Measurements from ENCODE around the gene NXN.
"Not testable (repeated sequence)": the region's sequence is repeated elsewhere in the genome, so short reads cannot be mapped to it uniquely, and the experiment has no call there.

DNA sequence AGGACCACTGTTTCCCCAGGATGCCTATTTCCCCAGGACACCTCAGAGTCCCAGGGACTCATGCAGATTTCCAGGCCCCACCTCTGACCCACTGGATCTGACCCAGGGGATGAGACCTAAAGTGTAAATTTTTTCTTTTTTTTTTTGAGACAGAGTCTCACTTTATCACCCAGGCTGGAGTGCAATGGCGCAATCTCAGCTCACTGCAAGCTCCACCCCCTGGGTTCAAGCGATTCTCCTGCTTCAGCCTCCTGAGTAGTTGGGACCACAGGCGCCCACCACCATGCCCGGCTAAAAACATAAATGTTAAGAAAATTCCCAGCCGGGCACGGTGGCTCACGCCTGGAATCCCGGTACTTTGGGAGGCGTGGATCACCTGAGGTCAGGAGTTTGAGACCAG, 126.7 kb downstream of the NXN start:
- TF ChIP-seq, protein P1, sequence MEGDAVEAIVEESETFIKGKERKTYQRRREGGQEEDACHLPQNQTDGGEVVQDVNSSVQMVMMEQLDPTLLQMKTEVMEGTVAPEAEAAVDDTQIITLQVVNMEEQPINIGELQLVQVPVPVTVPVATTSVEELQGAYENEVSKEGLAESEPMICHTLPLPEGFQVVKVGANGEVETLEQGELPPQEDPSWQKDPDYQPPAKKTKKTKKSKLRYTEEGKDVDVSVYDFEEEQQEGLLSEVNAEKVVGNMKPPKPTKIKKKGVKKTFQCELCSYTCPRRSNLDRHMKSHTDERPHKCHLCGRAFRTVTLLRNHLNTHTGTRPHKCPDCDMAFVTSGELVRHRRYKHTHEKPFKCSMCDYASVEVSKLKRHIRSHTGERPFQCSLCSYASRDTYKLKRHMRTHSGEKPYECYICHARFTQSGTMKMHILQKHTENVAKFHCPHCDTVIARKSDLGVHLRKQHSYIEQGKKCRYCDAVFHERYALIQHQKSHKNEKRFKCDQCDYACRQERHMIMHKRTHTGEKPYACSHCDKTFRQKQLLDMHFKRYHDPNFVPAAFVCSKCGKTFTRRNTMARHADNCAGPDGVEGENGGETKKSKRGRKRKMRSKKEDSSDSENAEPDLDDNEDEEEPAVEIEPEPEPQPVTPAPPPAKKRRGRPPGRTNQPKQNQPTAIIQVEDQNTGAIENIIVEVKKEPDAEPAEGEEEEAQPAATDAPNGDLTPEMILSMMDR (IDR thresholded peaks at IDR 0.05), result not testable (repeated sequence)
- not testable (repeated sequence) for TF ChIP-seq POLR2A (IDR thresholded peaks at IDR 0.05)
